Measurements from ENCODE around the gene EFNB3.

GRCh38 chr17:7673239-7673638 is 31.8 kb upstream of the EFNB3 start:
- TF ChIP-seq REST (IDR thresholded peaks at IDR 0.05; ENCODE audit: insufficient read depth in 1 of 2, low read depth in 2 of 2, low read length in 2 of 2) (no peak), TAF1 (IDR thresholded peaks at IDR 0.05; ENCODE audit: borderline replicate concordance, insufficient read depth, low read length) (no peak), POLR2AphosphoS5 (IDR thresholded peaks at IDR 0.05; ENCODE audit: low read depth, low read length) (no peak), SIN3A (IDR thresholded peaks at IDR 0.05; ENCODE audit: borderline replicate concordance, insufficient read depth, low read length) (no peak), FOXP2 (optimal IDR thresholded peaks at IDR 0.05; ENCODE audit: borderline replicate concordance, extremely low read depth, extremely low read length, insufficient read depth) (no peak)
